Ovary (tissue), 9 donors: ENCODE results near the gene ANXA11. TPM values are rescaled to one million over a fixed set of nuclear protein-coding genes. Genes with fewer than 3 reads are reported as not detected.

Experiments
- DNase-seq, 5 donors: peaks; one replicate each; pipeline ENCODE4 v3.0.0-alpha.2; 2019 to 2020
- H3K27ac ChIP-seq, 2 donors: fragments of 200-600 bp; one replicate each; pipeline versions ENCODE4 v1.5.1 to v1.8.0; 2019 to 2022
- H3K27me3 ChIP-seq: fragments of 200-600 bp; one replicate; pipeline ENCODE4 v1.8.0; 2022
- H3K36me3 ChIP-seq: fragments of 200-600 bp; sonication (generic); one replicate; pipeline ENCODE4 v1.5.1; 2019
- H3K4me1 ChIP-seq: one replicate; pipeline ENCODE4 v1.8.1; 2013; ENCODE audit warnings: mild to moderate bottlenecking, moderate library complexity; ENCODE audit not compliant: insufficient read depth
- H3K4me3 ChIP-seq: fragments of 200-600 bp; sonication (generic); one replicate; pipeline ENCODE4 v1.5.1; 2017
- H3K9me3 ChIP-seq, 2 donors: fragments of 200-600 bp in 1 of 2; sonication (generic) in 1 of 2; one replicate each; pipeline versions ENCODE4 v1.5.1 to v1.8.1; 2013 to 2019; ENCODE audit warnings: mild to moderate bottlenecking in 1 of 2, moderate library complexity in 1 of 2
- CTCF ChIP-seq, 3 donors: fragments of 450-650 bp in 2 of 3; fragments of 200-600 bp in 1 of 3; IDR thresholded peaks; one replicate each; pipeline versions ENCODE4 v1.5.1 to v1.8.0; 2016 to 2022; ENCODE audit warnings: antibody characterized with exemption in 3 of 3, mild to moderate bottlenecking in 1 of 3
- EP300 ChIP-seq: sonication (generic); formaldehyde crosslinking; IDR thresholded peaks from one replicate; pipeline ENCODE4 v1.6.1; 2017; ENCODE audit warnings: antibody characterized with exemption
- POLR2A ChIP-seq: fragments of 450-650 bp; IDR thresholded peaks from one replicate; pipeline ENCODE4 v1.6.1; 2017; ENCODE audit warnings: antibody characterized with exemption, mild to moderate bottlenecking, moderate library complexity
- WGBS, 3 donors: extraction: QIAGEN DNeasy Blood & Tissue Kit in 1 of 3; methylation state at CpG; one replicate each; pipeline versions ENCODE4 v1.1.5 to v1.1.7; 2013 to 2017; 5-methylcytosine and 5-hydroxymethylcytosine counted together
- intact Hi-C, 4 donors: fragments of 100-400 bp; cut with DNase I; formaldehyde crosslinking; loops; one replicate each; pipeline versions ENCODE4 v1.11.0 to v1.15.1; 2022 to 2023
- polyA plus RNA-seq, 2 donors: library from polyadenylated mRNA; stranded (reverse); fragments of 200-250 nt in 1 of 2; fragments of 350-450 nt in 1 of 2; fragmentation: Illumina TruSeq in 1 of 2; extraction: RNeasy Lipid Tissue Mini Kit (QIAGEN cat#74804) in 1 of 2; gene quantifications; one replicate each; pipeline ENCODE4 v1.2.3, GENCODE V29; 2013 to 2014
- total RNA-seq, 7 donors: library from RNA; depleted of rRNA in 2 of 7; stranded (reverse); fragments of >200 nt in 2 of 7; fragmentation: NEBNext Ultra II Directional in 3 of 7; extraction: Animal tissue kit (Norgen Biotek cat#: 25700) in 3 of 7; gene quantifications; one replicate each; pipeline versions ENCODE4 v1.1.0 to v1.2.4, GENCODE V29; 2016 to 2023
- donor health status: DM: no; HTN: no; CAD: no; lungs with moderate emphysema.
- donor health status: DM: no; HTN: no; CAD: no.
- donor health status: Bipolar disorder and iron deficiency.
- donor health status: DM: yes; HTN: yes; CAD: no.
- donor health status: DM: no; HTN: no; CAD: no.
- donor health status: DM: yes; HTN: yes; CAD: no.

Gene ANXA11
- total and polyA plus RNA-seq, 9 donors = 44.2 to 372 (median 137) TPM

- no peaks in the 10 kb centered on the region for H3K27me3 ChIP-seq
- H3K4me3 ChIP-seq = no peak overlapping the region
- peaks cover 5% of the 10 kb centered on the region for H3K4me1 ChIP-seq
- intact Hi-C loops = loop anchor here in 1 of 4 donors (5.0 kb wide), 1 partner anchor 49 kb away; no protein-coding TSS in a partner anchor
- TF ChIP-seq EP300 = no peak
- TF ChIP-seq CTCF (IDR thresholded peaks at IDR 0.05) = no peak
- no peak for TF ChIP-seq POLR2A
- no peak for DNase-seq
- no peak overlapping the region for H3K27ac ChIP-seq
- WGBS, 3 donors = 67 to 96% (median 82%) methylated on average over 3 of the region's 3 CpGs
- H3K36me3 ChIP-seq = no peaks in the 10 kb centered on the region
- no peaks in the 10 kb centered on the region for H3K9me3 ChIP-seq
Observed at GRCh38 chr10:80153460-80153859, 51.9 kb downstream of the ANXA11 start.

GRCh38 chr10:80152820-80153219 is 52.5 kb downstream of the ANXA11 start:
- Histone ChIP-seq H3K4me3 (no peak overlapping the region), H3K9me3 (no peaks in the 10 kb centered on the region), H3K27ac (no peak overlapping the region), H3K36me3 (no peaks in the 10 kb centered on the region), H3K27me3 (no peaks in the 10 kb centered on the region), H3K4me1 (no peaks in the 10 kb centered on the region)
- no peak for TF ChIP-seq POLR2A
- no peak for TF ChIP-seq CTCF (IDR thresholded peaks at IDR 0.05)
- TF ChIP-seq EP300 = no peak
- 88 to 92% (median 92%) methylated on average over 6 of the region's 6 CpGs for WGBS, 3 donors
- no peak for DNase-seq
- intact Hi-C loops = loop anchor here in 1 of 4 donors (5.0 kb wide), 1 partner anchor 49 kb away; no protein-coding TSS in a partner anchor

- no peak overlapping the region for H3K27ac ChIP-seq
- no peak for TF ChIP-seq POLR2A
- no peak for TF ChIP-seq CTCF (IDR thresholded peaks at IDR 0.05)
- no peak for TF ChIP-seq EP300
- no peaks in the 10 kb centered on the region for H3K36me3 ChIP-seq
- peaks cover 1% of the 10 kb centered on the region for H3K4me1 ChIP-seq
- no peak for DNase-seq
- H3K9me3 ChIP-seq = no peaks in the 10 kb centered on the region
- no peaks in the 10 kb centered on the region for H3K27me3 ChIP-seq
- intact Hi-C loops = loop anchor here in 1 of 4 donors (5.0 kb wide), 1 partner anchor 52 kb away; no protein-coding TSS in a partner anchor
- WGBS, 3 donors = 85 to 92% (median 90%) methylated on average over 2 of the region's 2 CpGs
- no peak overlapping the region for H3K4me3 ChIP-seq
Observed at GRCh38 chr10:80150172-80150571, 55.2 kb downstream of the ANXA11 start.

GRCh38 chr10:80149123-80149522 is 56.2 kb downstream of the ANXA11 start:
- Histone ChIP-seq H3K4me3 (no peak overlapping the region), H3K27me3 (no peaks in the 10 kb centered on the region), H3K4me1 (peaks cover 5% of the 10 kb centered on the region), H3K9me3 (no peaks in the 10 kb centered on the region), H3K36me3 (no peaks in the 10 kb centered on the region), H3K27ac (no peak overlapping the region)
- no peak for DNase-seq
- intact Hi-C loops = no loop called here
- TF ChIP-seq EP300 (no peak), POLR2A (no peak), CTCF (IDR thresholded peaks at IDR 0.05) (no peak)
- WGBS, 3 donors = 91 to 94% (median 94%) methylated on average over 2 of the region's 2 CpGs
